ENCODE data around the gene BCAT1.

DNA sequence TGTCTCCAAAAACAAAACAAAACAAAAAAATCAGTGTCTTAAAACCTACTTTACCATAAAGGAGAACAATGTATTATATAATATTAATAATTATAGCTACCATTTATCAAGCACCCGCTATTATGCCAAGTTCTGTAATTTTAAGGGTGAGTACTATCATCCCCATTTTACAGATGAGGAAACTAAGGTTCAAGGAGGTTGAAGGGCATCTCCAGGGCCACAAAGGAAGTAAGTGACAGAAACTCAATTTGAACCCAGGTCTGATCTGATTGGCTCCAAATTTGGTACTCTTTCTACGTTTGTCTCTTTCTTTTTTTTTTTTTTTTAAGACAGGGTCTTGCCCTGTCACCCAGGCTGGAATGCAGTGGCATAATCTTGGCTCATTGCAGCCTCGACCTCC is 115.4 kb downstream of the BCAT1 start:
- TF ChIP-seq, protein P1, sequence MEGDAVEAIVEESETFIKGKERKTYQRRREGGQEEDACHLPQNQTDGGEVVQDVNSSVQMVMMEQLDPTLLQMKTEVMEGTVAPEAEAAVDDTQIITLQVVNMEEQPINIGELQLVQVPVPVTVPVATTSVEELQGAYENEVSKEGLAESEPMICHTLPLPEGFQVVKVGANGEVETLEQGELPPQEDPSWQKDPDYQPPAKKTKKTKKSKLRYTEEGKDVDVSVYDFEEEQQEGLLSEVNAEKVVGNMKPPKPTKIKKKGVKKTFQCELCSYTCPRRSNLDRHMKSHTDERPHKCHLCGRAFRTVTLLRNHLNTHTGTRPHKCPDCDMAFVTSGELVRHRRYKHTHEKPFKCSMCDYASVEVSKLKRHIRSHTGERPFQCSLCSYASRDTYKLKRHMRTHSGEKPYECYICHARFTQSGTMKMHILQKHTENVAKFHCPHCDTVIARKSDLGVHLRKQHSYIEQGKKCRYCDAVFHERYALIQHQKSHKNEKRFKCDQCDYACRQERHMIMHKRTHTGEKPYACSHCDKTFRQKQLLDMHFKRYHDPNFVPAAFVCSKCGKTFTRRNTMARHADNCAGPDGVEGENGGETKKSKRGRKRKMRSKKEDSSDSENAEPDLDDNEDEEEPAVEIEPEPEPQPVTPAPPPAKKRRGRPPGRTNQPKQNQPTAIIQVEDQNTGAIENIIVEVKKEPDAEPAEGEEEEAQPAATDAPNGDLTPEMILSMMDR (IDR thresholded peaks at IDR 0.05; ENCODE audit: low read depth, low read length, poor library complexity, severe bottlenecking): no peak
- TF ChIP-seq EZH2phosphoT487 (IDR thresholded peaks at IDR 0.05; ENCODE audit: borderline replicate concordance, low read length): no peak

All from DOHH2 (cell line).